ENCODE data around the gene CR1.

CR1 gene

GRCh38 chr1:207645635-207646081 lies 149.7 kb downstream of the CR1 start:
- H3K27me3 ChIP-seq (ENCODE audit: control insufficient read depth, insufficient read depth, low read length): peaks cover 10% of the 10 kb centered on the region; the same call in 1 of the 2 replicates
- H3K4me3 ChIP-seq (ENCODE audit: low read depth, low read length): peak overlapping the region; percentile 82
- H3K36me3 ChIP-seq (ENCODE audit: control insufficient read depth, insufficient read depth, low read length): no peaks in the 10 kb centered on the region
- H3K9ac ChIP-seq (ENCODE audit: low read length): peak overlapping the region; percentile 88
- peaks cover 48% of the 10 kb centered on the region for H3K4me1 ChIP-seq (ENCODE audit: control insufficient read depth, insufficient read depth, low read length)
- no peak overlapping the region; the same call in 1 of the 2 replicates for H3K27ac ChIP-seq (ENCODE audit: low read depth, low read length)
- no peaks in the 10 kb centered on the region for H3K9me3 ChIP-seq (ENCODE audit: control insufficient read depth, insufficient read depth, low read depth, low read length)

- peak overlapping the region; percentile 82 for H3K4me3 ChIP-seq (ENCODE audit: low read depth, low read length)
- peaks cover 46% of the 10 kb centered on the region for H3K4me1 ChIP-seq (ENCODE audit: control insufficient read depth, insufficient read depth, low read length)
- no peak overlapping the region for H3K27ac ChIP-seq (ENCODE audit: low read depth, low read length)
- peaks cover 10% of the 10 kb centered on the region; the same call in 1 of the 2 replicates for H3K27me3 ChIP-seq (ENCODE audit: control insufficient read depth, insufficient read depth, low read length)
- H3K36me3 ChIP-seq (ENCODE audit: control insufficient read depth, insufficient read depth, low read length): no peaks in the 10 kb centered on the region
- peak overlapping the region; percentile 88 for H3K9ac ChIP-seq (ENCODE audit: low read length)
- H3K9me3 ChIP-seq (ENCODE audit: control insufficient read depth, insufficient read depth, low read depth, low read length): no peaks in the 10 kb centered on the region
Measured at GRCh38 chr1:207646171-207646570, 150.2 kb downstream of the CR1 start.

GRCh38 chr1:207646944-207647579 lies 151.1 kb downstream of the CR1 start:
- peak overlapping the region; percentile 82 for H3K4me3 ChIP-seq (ENCODE audit: low read depth, low read length)
- H3K9ac ChIP-seq (ENCODE audit: low read length): peak overlapping the region; percentile 30
- H3K27ac ChIP-seq (ENCODE audit: low read depth, low read length): no peak overlapping the region
- no peaks in the 10 kb centered on the region for H3K36me3 ChIP-seq (ENCODE audit: control insufficient read depth, insufficient read depth, low read length)
- H3K9me3 ChIP-seq (ENCODE audit: control insufficient read depth, insufficient read depth, low read depth, low read length): no peaks in the 10 kb centered on the region
- H3K27me3 ChIP-seq (ENCODE audit: control insufficient read depth, insufficient read depth, low read length): peaks cover 10% of the 10 kb centered on the region; the same call in 1 of the 2 replicates
- H3K4me1 ChIP-seq (ENCODE audit: control insufficient read depth, insufficient read depth, low read length): peaks cover 46% of the 10 kb centered on the region

- no peak overlapping the region for H3K27ac ChIP-seq (ENCODE audit: low read depth, low read length)
- H3K4me1 ChIP-seq (ENCODE audit: control insufficient read depth, insufficient read depth, low read length): peaks cover 46% of the 10 kb centered on the region
Measured at GRCh38 chr1:207647671-207648333, 151.8 kb downstream of the CR1 start.

GRCh38 chr1:207648334-207649209 lies 152.6 kb downstream of the CR1 start:
- H3K4me3 ChIP-seq (ENCODE audit: low read depth, low read length): peak overlapping the region; percentile 20; the same call in 1 of the 2 replicates
- H3K9ac ChIP-seq (ENCODE audit: low read length): peak overlapping the region; percentile 25
- H3K9me3 ChIP-seq (ENCODE audit: control insufficient read depth, insufficient read depth, low read depth, low read length): no peaks in the 10 kb centered on the region
- H3K27ac ChIP-seq (ENCODE audit: low read depth, low read length): no peak overlapping the region
- H3K27me3 ChIP-seq (ENCODE audit: control insufficient read depth, insufficient read depth, low read length): peaks cover 10% of the 10 kb centered on the region; the same call in 1 of the 2 replicates
- H3K4me1 ChIP-seq (ENCODE audit: control insufficient read depth, insufficient read depth, low read length): peaks cover 46% of the 10 kb centered on the region
- H3K36me3 ChIP-seq (ENCODE audit: control insufficient read depth, insufficient read depth, low read length): peaks cover 2% of the 10 kb centered on the region; the same call in 1 of the 2 replicates

More at GRCh38 chr1:207647671-207648333, 151.8 kb downstream of the CR1 start:
- H3K36me3 ChIP-seq (ENCODE audit: control insufficient read depth, insufficient read depth, low read length): no peaks in the 10 kb centered on the region
- H3K9ac ChIP-seq (ENCODE audit: low read length): no peak overlapping the region
- H3K27me3 ChIP-seq (ENCODE audit: control insufficient read depth, insufficient read depth, low read length): peaks cover 10% of the 10 kb centered on the region; the same call in 1 of the 2 replicates
- no peaks in the 10 kb centered on the region for H3K9me3 ChIP-seq (ENCODE audit: control insufficient read depth, insufficient read depth, low read depth, low read length)
- H3K4me3 ChIP-seq (ENCODE audit: low read depth, low read length): peak overlapping the region; percentile 82; the same call in 1 of the 2 replicates

GRCh38 chr1:207649210-207649753 lies 153.3 kb downstream of the CR1 start:
- H3K36me3 ChIP-seq (ENCODE audit: control insufficient read depth, insufficient read depth, low read length): peaks cover 6% of the 10 kb centered on the region; the same call in 1 of the 2 replicates
- H3K4me3 ChIP-seq (ENCODE audit: low read depth, low read length): peak overlapping the region; percentile 20; the same call in 1 of the 2 replicates
- peaks cover 10% of the 10 kb centered on the region; the same call in 1 of the 2 replicates for H3K27me3 ChIP-seq (ENCODE audit: control insufficient read depth, insufficient read depth, low read length)
- H3K27ac ChIP-seq (ENCODE audit: low read depth, low read length): no peak overlapping the region
- peak overlapping the region; percentile 25 for H3K9ac ChIP-seq (ENCODE audit: low read length)
- no peaks in the 10 kb centered on the region for H3K9me3 ChIP-seq (ENCODE audit: control insufficient read depth, insufficient read depth, low read depth, low read length)
- peaks cover 42% of the 10 kb centered on the region for H3K4me1 ChIP-seq (ENCODE audit: control insufficient read depth, insufficient read depth, low read length)

- Histone ChIP-seq H3K9ac (ENCODE audit: low read length) (no peak overlapping the region), H3K4me3 (ENCODE audit: low read depth, low read length) (no peak overlapping the region; the same call in 1 of the 2 replicates), H3K36me3 (ENCODE audit: control insufficient read depth, insufficient read depth, low read length) (peaks cover 6% of the 10 kb centered on the region; the same call in 1 of the 2 replicates), H3K27ac (ENCODE audit: low read depth, low read length) (no peak overlapping the region), H3K27me3 (ENCODE audit: control insufficient read depth, insufficient read depth, low read length) (peaks cover 10% of the 10 kb centered on the region; the same call in 1 of the 2 replicates), H3K9me3 (ENCODE audit: control insufficient read depth, insufficient read depth, low read depth, low read length) (no peaks in the 10 kb centered on the region), H3K4me1 (ENCODE audit: control insufficient read depth, insufficient read depth, low read length) (peaks cover 39% of the 10 kb centered on the region)
Measured at GRCh38 chr1:207649865-207650580, 154.1 kb downstream of the CR1 start.

GRCh38 chr1:207651583-207651982 lies 155.6 kb downstream of the CR1 start:
- Histone ChIP-seq H3K36me3 (ENCODE audit: control insufficient read depth, insufficient read depth, low read length) (peaks cover 12% of the 10 kb centered on the region; the same call in 1 of the 2 replicates), H3K4me1 (ENCODE audit: control insufficient read depth, insufficient read depth, low read length) (peaks cover 39% of the 10 kb centered on the region), H3K9ac (ENCODE audit: low read length) (no peak overlapping the region), H3K9me3 (ENCODE audit: control insufficient read depth, insufficient read depth, low read depth, low read length) (peaks cover 5% of the 10 kb centered on the region; the same call in 1 of the 2 replicates), H3K27me3 (ENCODE audit: control insufficient read depth, insufficient read depth, low read length) (no peaks in the 10 kb centered on the region), H3K4me3 (ENCODE audit: low read depth, low read length) (no peak overlapping the region), H3K27ac (ENCODE audit: low read depth, low read length) (no peak overlapping the region)

GRCh38 chr1:207654320-207654719 lies 158.4 kb downstream of the CR1 start:
- Histone ChIP-seq H3K9ac (ENCODE audit: low read length) (no peak overlapping the region), H3K4me3 (ENCODE audit: low read depth, low read length) (no peak overlapping the region), H3K36me3 (ENCODE audit: control insufficient read depth, insufficient read depth, low read length) (peaks cover 17% of the 10 kb centered on the region; the same call in 1 of the 2 replicates), H3K27ac (ENCODE audit: low read depth, low read length) (no peak overlapping the region), H3K4me1 (ENCODE audit: control insufficient read depth, insufficient read depth, low read length) (peaks cover 13% of the 10 kb centered on the region), H3K27me3 (ENCODE audit: control insufficient read depth, insufficient read depth, low read length) (no peaks in the 10 kb centered on the region), H3K9me3 (ENCODE audit: control insufficient read depth, insufficient read depth, low read depth, low read length) (peaks cover 10% of the 10 kb centered on the region; the same call in 1 of the 2 replicates)

- peaks cover 22% of the 10 kb centered on the region for H3K36me3 ChIP-seq (ENCODE audit: control insufficient read depth, insufficient read depth, low read length)
- no peak overlapping the region for H3K9ac ChIP-seq (ENCODE audit: low read length)
- peaks cover 26% of the 10 kb centered on the region for H3K9me3 ChIP-seq (ENCODE audit: control insufficient read depth, insufficient read depth, low read depth, low read length)
- no peak overlapping the region for H3K27ac ChIP-seq (ENCODE audit: low read depth, low read length)
- no peak overlapping the region for H3K4me3 ChIP-seq (ENCODE audit: low read depth, low read length)
- no peaks in the 10 kb centered on the region for H3K4me1 ChIP-seq (ENCODE audit: control insufficient read depth, insufficient read depth, low read length)
- H3K27me3 ChIP-seq (ENCODE audit: control insufficient read depth, insufficient read depth, low read length): no peaks in the 10 kb centered on the region
Measured at GRCh38 chr1:207658408-207658807, 162.5 kb downstream of the CR1 start.
